ENCODE data around the gene LEF1. TPM values are rescaled to one million over a fixed set of nuclear protein-coding genes. Genes with fewer than 3 reads are reported as not detected.

Gene LEF1
- total and polyA plus RNA-seq, 2 of the 8 experiments (the other 6 are each of a cell fraction or from before 2014, with no cell fraction given), result 2.6 to 5.2 TPM

- H4K5ac ChIP-seq (ENCODE audit: insufficient read length, low read depth, low read length), result no peak overlapping the region
- H3K79me1 ChIP-seq (ENCODE audit: low read depth, low read length), result no peaks in the 10 kb centered on the region
- H2BK15ac ChIP-seq (ENCODE audit: low read length), result no peak overlapping the region
- DNase-seq (ENCODE audit: low read depth in 1 of 2, low spot score in 2 of 2), result peak in 1 of 2 experiments; percentile 62
- H4K91ac ChIP-seq (replicated peaks; ENCODE audit: insufficient read length, low read length), result no peak overlapping the region
- peaks cover 3 to 24% (median 7%) of the 10 kb centered on the region in 4 experiments for H3K4me1 ChIP-seq (replicated peaks in 1 of 4; ENCODE audit: control insufficient read depth in 3 of 4, insufficient read depth in 4 of 4, low read length in 3 of 4)
- H3K4ac ChIP-seq (replicated peaks; ENCODE audit: insufficient read length, low read depth, low read length), result no peak overlapping the region
- no peak overlapping the region for H3K56ac ChIP-seq (replicated peaks; ENCODE audit: insufficient read length, low read depth, low read length)
- H3K9me3 ChIP-seq (ENCODE audit: insufficient read depth in 2 of 2, low read depth in 1 of 2, low read length in 1 of 2), result no peaks in the 10 kb centered on the region; a peak in 1 of 4 replicates
- peaks cover 0 to 2% of the 10 kb centered on the region in 2 experiments for H4K20me1 ChIP-seq (replicated peaks in 1 of 2; ENCODE audit: control insufficient read depth in 1 of 2, insufficient read depth in 2 of 2, low read length in 2 of 2)
- H3K18ac ChIP-seq (ENCODE audit: extremely low read depth, low read length), result no peak overlapping the region
- ChIA-PET POLR2A (ENCODE audit: partially characterized antibody) (interaction anchor here (0.8 kb wide), 1 partner anchor 10 kb away, joined by 4 read pairs; no protein-coding TSS in a partner anchor), CTCF (ENCODE audit: partially characterized antibody) (interaction anchor here (0.8 to 1.6 kb wide), 4 partner anchors 15 to 400 kb away, joined by 3 to 7 read pairs (median 3); no protein-coding TSS in a partner anchor)
- H4K8ac ChIP-seq (ENCODE audit: extremely low read depth, insufficient read depth, low read length), result peak overlapping the region; percentile 73
- H2BK20ac ChIP-seq (ENCODE audit: low read length), result no peak overlapping the region
- no peak overlapping the region for H2BK12ac ChIP-seq (ENCODE audit: low read depth, low read length)
- 2% methylated on average over 17 of the region's 43 CpGs; no CpG with 5 or more reads in 1 of the 2 experiments for WGBS, 2 experiments (ENCODE audit: extremely low coverage in 1 of 2, insufficient coverage in 1 of 2, insufficient read length in 1 of 2, insufficient replicate concordance in 2 of 2, low coverage in 1 of 2, low lambda C conversion rate in 2 of 2, missing lambda C conversion rate in 1 of 2)
- H3K79me2 ChIP-seq (ENCODE audit: control insufficient read depth in 1 of 2, insufficient read depth in 2 of 2, low read length in 2 of 2), result no peaks in the 10 kb centered on the region
- H2BK120ac ChIP-seq (replicated peaks; ENCODE audit: low read depth, low read length), result no peak overlapping the region
- H2AK5ac ChIP-seq (ENCODE audit: low read depth, low read length), result no peak overlapping the region
- no peak for FAIRE-seq
- TF ChIP-seq RNF2 (IDR thresholded peaks at IDR 0.05; ENCODE audit: borderline replicate concordance, low read depth, low read length, missing control alignments, poor library complexity, severe bottlenecking) (no peak), CTCF (IDR thresholded peaks at IDR 0.05; ENCODE audit: control extremely low read depth in 1 of 3, insufficient read depth in 1 of 3, low read depth in 1 of 3, low read length in 3 of 3) (peak in 1 of 3 experiments; percentile 2; a peak in 1 of 4 replicates), ASH2L (IDR thresholded peaks at IDR 0.05; ENCODE audit: low read length) (peak; percentile 39), SUZ12 (IDR thresholded peaks at IDR 0.05; ENCODE audit: low read length) (peak; percentile 85), EZH2 (IDR thresholded peaks at IDR 0.05; ENCODE audit: low read depth, low read length, severe bottlenecking) (peak; percentile 88)
- H3K4me2 ChIP-seq (ENCODE audit: insufficient read depth in 1 of 2, low read depth in 2 of 2, low read length in 2 of 2), result peak overlapping the region; percentile 95 to 96
- H2BK5ac ChIP-seq (ENCODE audit: low read depth, low read length), result no peak overlapping the region
- peaks cover 0 to 3% (median 0%) of the 10 kb centered on the region in 4 experiments; a peak in 1 of 8 replicates for H3K36me3 ChIP-seq (ENCODE audit: control insufficient read depth in 2 of 4, insufficient read depth in 4 of 4, low read length in 3 of 4)
- H3K23me2 ChIP-seq (ENCODE audit: low read depth, low read length), result peaks cover 26% of the 10 kb centered on the region
- no peak overlapping the region for H2AFZ ChIP-seq (ENCODE audit: low read length)
- H3K27me3 ChIP-seq (replicated peaks in 1 of 4; ENCODE audit: control insufficient read depth in 3 of 4, extremely low read depth in 1 of 4, insufficient read depth in 3 of 4, low read length in 3 of 4), result peaks cover 54 to 76% (median 76%) of the 10 kb centered on the region in 4 experiments
- no peak overlapping the region for H3K27ac ChIP-seq (ENCODE audit: low read depth, low read length)
- H3K9ac ChIP-seq (replicated peaks in 1 of 4; ENCODE audit: extremely low read depth in 1 of 4, low read depth in 3 of 4, low read length in 3 of 4), result no peak overlapping the region
- H3K14ac ChIP-seq (ENCODE audit: insufficient read length), result no peak overlapping the region
- no peak overlapping the region for H3K23ac ChIP-seq (ENCODE audit: insufficient read length)
- H3K4me3 ChIP-seq (ENCODE audit: extremely low read depth in 1 of 4, insufficient read depth in 2 of 4, low read depth in 3 of 4, low read length in 4 of 4), result peak overlapping the region; percentile 21 to 64 (median 51)
These were observed 3.6 kb upstream of the LEF1 start for GRCh38 chr4:108172231-108172752.

All from H1 (cell line).